Neural progenitor cell (in vitro differentiated cells): Measurements from ENCODE around the gene OR10V1. TPM values are rescaled to one million over a fixed set of nuclear protein-coding genes. Genes with fewer than 3 reads are reported as not detected.

Experiments used
- DNase-seq: peaks from one replicate; pipeline ENCODE4 v3.0.0-alpha.2; 2016; ENCODE audit warnings: low spot score
- H2AFZ ChIP-seq: fragments of 200-600 bp; sonication (generic); replicated peaks from 2 replicates; pipeline ENCODE4 v1.6.1; 2016; ENCODE audit warnings: antibody characterized with exemption
- H3F3A ChIP-seq: fragments of 200-600 bp; sonication (generic); 2 replicates; pipeline ENCODE4 v1.6.1; 2016; ENCODE audit warnings: antibody characterized with exemption, low read depth
- H3K27ac ChIP-seq: fragments of 200-600 bp; sonication (generic); 2 replicates; pipeline ENCODE4 v1.5.1; 2016; ENCODE audit warnings: mild to moderate bottlenecking
- H3K27me3 ChIP-seq: fragments of 200-600 bp; sonication (generic); 2 replicates; pipeline ENCODE4 v1.6.1; 2016; ENCODE audit warnings: mild to moderate bottlenecking, moderate library complexity
- H3K36me3 ChIP-seq: fragments of 200-600 bp; sonication (generic); 2 replicates; pipeline ENCODE4 v1.5.1; 2016
- H3K4me1 ChIP-seq: fragments of 200-600 bp; sonication (generic); 2 replicates; pipeline ENCODE4 v1.6.1; 2016; ENCODE audit warnings: mixed run types
- H3K4me2 ChIP-seq: fragments of 200-600 bp; sonication (generic); 2 replicates; pipeline ENCODE4 v1.6.1; 2016
- H3K4me3 ChIP-seq: fragments of 200-600 bp; sonication (generic); 2 replicates; pipeline ENCODE4 v1.5.1; 2016
- H3K79me2 ChIP-seq: fragments of 200-600 bp; sonication (generic); 2 replicates; pipeline ENCODE4 v1.6.1; 2016; ENCODE audit warnings: low read depth
- H3K9ac ChIP-seq: fragments of 200-600 bp; sonication (generic); 2 replicates; pipeline ENCODE4 v1.6.1; 2016
- H3K9me3 ChIP-seq: fragments of 200-600 bp; sonication (generic); 2 replicates; pipeline ENCODE4 v1.5.1; 2016; ENCODE audit warnings: low read depth
- H4K20me1 ChIP-seq: fragments of 200-600 bp; sonication (generic); 2 replicates; pipeline ENCODE4 v1.6.1; 2016; ENCODE audit warnings: low read depth
- H3K27ac Mint-ChIP-seq: 3 replicates; pipeline ENCODE4 v1.8.0; 2021; ENCODE audit warnings: mixed read lengths
- H3K27me3 Mint-ChIP-seq: 2 replicates; pipeline ENCODE4 v1.8.0; 2022; ENCODE audit warnings: low read depth, mild to moderate bottlenecking, inconsistent platforms, moderate library complexity, mixed read lengths; ENCODE audit not compliant: insufficient read depth
- H3K36me3 Mint-ChIP-seq: 3 replicates; pipeline ENCODE4 v1.8.0; 2021; ENCODE audit warnings: mixed read lengths
- H3K4me1 Mint-ChIP-seq: 3 replicates; pipeline ENCODE4 v1.8.0; 2021; ENCODE audit warnings: mixed read lengths
- H3K4me3 Mint-ChIP-seq: 3 replicates; pipeline ENCODE4 v1.8.0; 2021; ENCODE audit warnings: mild to moderate bottlenecking, moderate library complexity, mixed read lengths
- H3K9me3 Mint-ChIP-seq: 3 replicates; pipeline ENCODE4 v1.8.0; 2020; ENCODE audit warnings: mixed read lengths
- CTCF ChIP-seq: fragments of 200-600 bp; sonication (generic); IDR thresholded peaks from 2 replicates; pipeline ENCODE4 v1.5.1; 2017; ENCODE audit warnings: antibody characterized with exemption, mild to moderate bottlenecking
- EZH2 ChIP-seq: fragments of 200-600 bp; sonication (generic); IDR thresholded peaks from 2 replicates; pipeline ENCODE4 v1.6.1; 2017; ENCODE audit warnings: antibody characterized with exemption, mild to moderate bottlenecking, moderate library complexity
- EZH2phosphoT487 ChIP-seq: fragments of 200-600 bp; sonication (generic); IDR thresholded peaks from 2 replicates; pipeline ENCODE4 v1.6.1; 2017; ENCODE audit warnings: antibody characterized with exemption
- total RNA-seq: library from RNA; depleted of rRNA; stranded (reverse); fragments of >200 nt; gene quantifications from 2 replicates; pipeline ENCODE4 v1.2.3, GENCODE V29; 2015; ENCODE audit warnings: low replicate concordance

OR10V1 gene
- total RNA-seq, 1 donor from 2014 or later = not detected

- H3F3A ChIP-seq = no peaks in the 10 kb centered on the region
- Mint-ChIP-seq H3K27me3 (peaks cover 6% of the 10 kb centered on the region), H3K4me3 (no peak overlapping the region), H3K36me3 (no peaks in the 10 kb centered on the region), H3K9me3 (no peaks in the 10 kb centered on the region), H3K27ac (no peak overlapping the region), H3K4me1 (no peaks in the 10 kb centered on the region)
- H3K4me2 ChIP-seq = no peak overlapping the region
- H2AFZ ChIP-seq = no peak overlapping the region
- no peaks in the 10 kb centered on the region for H3K4me1 ChIP-seq
- no peaks in the 10 kb centered on the region for H3K27me3 ChIP-seq
- no peaks in the 10 kb centered on the region for H3K36me3 ChIP-seq
- no peak overlapping the region for H3K4me3 ChIP-seq
- no peaks in the 10 kb centered on the region for H3K79me2 ChIP-seq
- TF ChIP-seq EZH2 (no peak), CTCF (no peak), EZH2phosphoT487 (no peak)
- no peaks in the 10 kb centered on the region for H3K9me3 ChIP-seq
- H3K27ac ChIP-seq = no peak overlapping the region
- no peaks in the 10 kb centered on the region for H4K20me1 ChIP-seq
- H3K9ac ChIP-seq = no peak overlapping the region
- DNase-seq = no peak
Measured at GRCh38 chr11:59710136-59710847, 3.4 kb downstream of the OR10V1 start.

DNA sequence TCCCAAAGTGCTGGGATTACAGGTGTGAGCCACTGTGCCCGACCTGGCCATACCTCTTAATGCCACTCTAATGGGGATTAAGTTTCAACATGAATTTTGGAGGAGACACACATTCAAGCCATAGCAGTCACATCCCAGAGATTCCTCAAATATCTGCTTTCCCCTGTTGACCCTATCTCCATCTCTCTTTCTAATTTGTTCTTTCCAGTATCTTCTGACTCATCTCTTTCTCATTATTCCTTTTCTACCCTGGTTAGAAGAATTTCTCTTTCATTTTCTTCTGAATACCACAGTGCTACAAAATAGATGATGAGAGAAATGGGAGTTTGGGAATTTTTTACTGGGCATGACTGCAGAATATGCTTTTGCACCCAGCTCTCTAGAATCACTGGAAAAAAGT is 5.1 kb downstream of the OR10V1 start:
- Histone ChIP-seq H3K9ac (no peak overlapping the region), H3F3A (no peaks in the 10 kb centered on the region), H3K36me3 (no peaks in the 10 kb centered on the region), H3K4me1 (no peaks in the 10 kb centered on the region), H4K20me1 (no peaks in the 10 kb centered on the region), H3K4me3 (no peak overlapping the region), H3K4me2 (no peak overlapping the region), H3K27ac (no peak overlapping the region), H3K27me3 (no peaks in the 10 kb centered on the region), H2AFZ (no peak overlapping the region), H3K79me2 (no peaks in the 10 kb centered on the region), H3K9me3 (no peaks in the 10 kb centered on the region)
- no peaks in the 10 kb centered on the region for H3K4me1 Mint-ChIP-seq
- no peak overlapping the region for H3K27ac Mint-ChIP-seq
- no peak overlapping the region for H3K4me3 Mint-ChIP-seq
- H3K36me3 Mint-ChIP-seq = no peaks in the 10 kb centered on the region
- H3K27me3 Mint-ChIP-seq = peaks cover 4% of the 10 kb centered on the region
- DNase-seq = no peak
- no peaks in the 10 kb centered on the region for H3K9me3 Mint-ChIP-seq
- TF ChIP-seq EZH2phosphoT487 (no peak), CTCF (no peak), EZH2 (no peak)

DNA sequence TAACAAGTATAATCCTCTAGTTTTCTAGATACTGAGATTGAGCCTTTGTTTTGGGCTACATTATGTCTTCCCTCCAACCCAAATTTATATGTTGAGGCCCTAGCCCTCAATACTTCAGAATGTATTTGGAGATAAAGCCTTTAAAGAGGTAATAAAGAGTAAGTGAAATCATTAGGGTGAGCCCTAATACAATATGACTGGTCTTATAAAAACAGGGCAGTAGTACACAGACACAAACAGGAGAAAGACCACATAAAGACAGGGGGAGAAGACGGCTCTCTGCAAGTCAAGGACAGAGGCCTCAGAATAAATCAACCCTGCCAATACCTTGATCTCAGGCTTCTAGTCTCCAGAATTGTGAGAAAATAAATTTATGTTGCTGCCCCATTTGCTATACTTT is 6.3 kb downstream of the OR10V1 start:
- H3K4me1 ChIP-seq = no peaks in the 10 kb centered on the region
- Mint-ChIP-seq H3K4me1 (no peaks in the 10 kb centered on the region), H3K9me3 (no peaks in the 10 kb centered on the region), H3K36me3 (no peaks in the 10 kb centered on the region), H3K27me3 (peaks cover 4% of the 10 kb centered on the region), H3K27ac (peak overlapping the region; percentile 5), H3K4me3 (no peak overlapping the region)
- H3K27me3 ChIP-seq = no peaks in the 10 kb centered on the region
- DNase-seq = no peak
- H3K9ac ChIP-seq = no peak overlapping the region
- H3K9me3 ChIP-seq = no peaks in the 10 kb centered on the region
- H4K20me1 ChIP-seq = no peaks in the 10 kb centered on the region
- H3F3A ChIP-seq = no peaks in the 10 kb centered on the region
- H3K27ac ChIP-seq = no peak overlapping the region
- H3K36me3 ChIP-seq = no peaks in the 10 kb centered on the region
- H3K79me2 ChIP-seq = no peaks in the 10 kb centered on the region
- no peak overlapping the region for H3K4me2 ChIP-seq
- TF ChIP-seq CTCF (no peak), EZH2phosphoT487 (no peak), EZH2 (no peak)
- no peak overlapping the region for H2AFZ ChIP-seq
- H3K4me3 ChIP-seq = no peak overlapping the region
